IPS-NIHi7 (cell line): ENCODE measurements around the gene PSMF1.
"Not testable (repeated sequence)": the region's sequence is repeated elsewhere in the genome, so short reads cannot be mapped to it uniquely, and the experiment has no call there.

Experiments
- DNase-seq: peaks from one replicate; pipeline ENCODE4 v3.0.0; 2012; ENCODE audit warnings: mixed read lengths; ENCODE audit errors: extremely low spot score

Gene PSMF1

DNA sequence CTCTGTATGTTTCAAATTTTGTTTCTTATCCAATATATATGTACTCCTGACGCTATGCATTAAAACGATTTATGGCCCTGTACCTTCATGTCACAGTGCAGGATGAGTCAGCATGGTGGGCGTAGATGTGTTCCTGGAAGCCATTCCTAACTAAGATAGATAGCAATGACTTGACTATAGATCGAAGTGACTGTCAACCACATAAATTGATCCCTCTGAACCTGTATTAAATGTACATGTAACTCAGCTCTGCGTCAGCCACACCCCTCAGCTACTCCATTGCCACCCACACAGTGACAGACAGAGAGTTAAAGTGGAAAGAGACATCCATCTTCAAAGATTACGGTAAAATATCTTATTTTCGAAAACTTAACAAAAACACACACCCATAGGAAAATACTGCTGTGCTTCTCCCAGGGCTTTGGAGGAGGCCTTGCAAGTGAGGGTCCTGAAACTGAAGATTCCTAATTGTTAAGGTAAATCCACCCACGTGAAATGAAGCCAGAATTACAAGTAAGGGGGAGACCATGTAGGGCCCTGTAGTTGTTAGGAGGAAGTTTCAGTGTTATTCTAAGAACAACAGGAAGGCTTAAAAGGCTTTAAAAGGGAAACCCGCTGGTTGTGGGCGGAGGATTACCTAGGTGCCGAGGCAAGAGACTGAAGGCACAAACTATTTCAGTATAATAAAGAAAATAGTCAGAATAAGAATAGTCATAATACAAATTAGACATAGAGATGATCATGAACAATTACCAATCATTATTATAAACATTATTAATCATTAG is 97.2 kb downstream of the PSMF1 start:
- DNase-seq: no peak

DNA sequence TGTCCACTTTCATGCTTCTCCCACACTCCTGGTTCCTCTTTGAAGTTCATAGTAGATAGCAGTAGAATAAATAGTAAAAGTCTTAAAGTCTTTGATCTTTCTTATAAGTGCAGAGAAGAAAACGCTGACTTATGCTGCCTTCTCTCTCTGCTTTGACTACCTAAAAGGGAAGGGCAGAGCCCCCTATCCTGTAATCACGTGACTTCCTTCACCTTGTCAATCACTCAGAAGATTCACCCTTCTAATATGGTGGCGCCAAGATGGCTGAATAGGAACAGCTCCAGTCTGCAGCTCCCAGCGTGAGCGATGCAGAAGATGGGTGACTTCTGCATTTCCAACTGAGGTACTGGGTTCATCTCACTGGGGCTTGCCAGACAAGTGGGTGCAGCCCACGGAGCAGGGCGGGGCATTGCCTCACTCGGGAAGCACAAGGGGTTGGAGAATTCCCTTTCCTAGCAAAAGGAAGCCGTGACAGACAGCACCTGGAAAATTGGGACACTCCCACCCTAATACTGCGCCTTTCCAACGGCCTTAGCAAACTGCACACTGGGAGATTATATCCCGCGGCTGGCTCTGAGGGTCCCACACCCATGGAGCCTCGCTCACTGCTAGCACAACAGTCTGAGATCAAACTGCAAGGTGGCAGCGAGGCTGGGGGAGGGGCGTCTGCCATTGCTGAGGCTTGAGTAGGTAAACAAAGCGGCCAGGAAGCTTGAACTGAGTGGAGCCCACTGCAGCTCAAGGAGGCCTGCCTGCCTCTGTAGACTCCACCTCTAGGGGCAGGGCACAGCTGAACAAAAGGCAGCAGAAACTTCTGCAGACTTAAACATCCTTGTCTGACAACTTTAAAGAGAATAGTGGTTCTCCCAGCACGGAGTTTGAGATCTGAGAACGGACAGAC is 98.4 kb downstream of the PSMF1 start:
- DNase-seq: not testable (repeated sequence)
